Measurements from ENCODE around the gene PAFAH1B1. TPM values are rescaled to one million over a fixed set of nuclear protein-coding genes. Genes with fewer than 3 reads are reported as not detected.

PAFAH1B1 gene
- total RNA-seq, 1 donor from 2014 or later: 160 TPM

GRCh38 chr17:2682176-2682938 lies 88.9 kb downstream of the PAFAH1B1 start:
- ATAC-seq (no peak), DNase-seq (ENCODE audit: low spot score) (no peak)
- intact Hi-C loops (cut with DNase I): no loop called here

- DNase-seq (ENCODE audit: low spot score): no peak
- no peak for ATAC-seq
- intact Hi-C loops (cut with DNase I): no loop called here
Observed at GRCh38 chr17:2683912-2684311, 90.5 kb downstream of the PAFAH1B1 start.

- intact Hi-C loops (cut with DNase I): no loop called here
- peak; percentile 56 for DNase-seq (ENCODE audit: low spot score)
- no peak for ATAC-seq
Observed at GRCh38 chr17:2684549-2684948, 91.1 kb downstream of the PAFAH1B1 start.

GRCh38 chr17:2685696-2686095 lies 92.2 kb downstream of the PAFAH1B1 start:
- peak; percentile 54 for DNase-seq (ENCODE audit: low spot score)
- ATAC-seq: no peak
- intact Hi-C loops (cut with DNase I): no loop called here

- intact Hi-C loops (cut with DNase I): no loop called here
- no peak for DNase-seq (ENCODE audit: low spot score)
Observed at GRCh38 chr17:2687074-2687418, 93.6 kb downstream of the PAFAH1B1 start.

GRCh38 chr17:2688351-2689342 lies 95.2 kb downstream of the PAFAH1B1 start:
- intact Hi-C loops (cut with DNase I): no loop called here
- no peak for ATAC-seq
- DNase-seq (ENCODE audit: low spot score): peak; percentile 57

More at GRCh38 chr17:2687074-2687418, 93.6 kb downstream of the PAFAH1B1 start:
- no peak for ATAC-seq

GRCh38 chr17:2689411-2690164 lies 96.1 kb downstream of the PAFAH1B1 start:
- DNase-seq (ENCODE audit: low spot score) (peak; percentile 59), ATAC-seq (no peak)
- intact Hi-C loops (cut with DNase I): no loop called here

GRCh38 chr17:2690165-2691068 lies 97.0 kb downstream of the PAFAH1B1 start:
- intact Hi-C loops (cut with DNase I): no loop called here
- DNase-seq (ENCODE audit: low spot score) (peak; percentile 55), ATAC-seq (peak; percentile 7)

- no peak for DNase-seq (ENCODE audit: low spot score)
- intact Hi-C loops (cut with DNase I): no loop called here
- ATAC-seq: no peak
Observed at GRCh38 chr17:2691069-2691871, 97.8 kb downstream of the PAFAH1B1 start.

- ATAC-seq: no peak
- DNase-seq (ENCODE audit: low spot score): no peak
- intact Hi-C loops (cut with DNase I): no loop called here
Observed at GRCh38 chr17:2691965-2692780, 98.7 kb downstream of the PAFAH1B1 start.

GRCh38 chr17:2692781-2693135 lies 99.3 kb downstream of the PAFAH1B1 start:
- intact Hi-C loops (cut with DNase I): no loop called here
- DNase-seq (ENCODE audit: low spot score) (no peak), ATAC-seq (no peak)

- ATAC-seq (no peak), DNase-seq (ENCODE audit: low spot score) (peak; percentile 44)
- intact Hi-C loops (cut with DNase I): no loop called here
Observed at GRCh38 chr17:2693561-2694380, 100.3 kb downstream of the PAFAH1B1 start.

- no peak for DNase-seq (ENCODE audit: low spot score)
- intact Hi-C loops (cut with DNase I): no loop called here
- ATAC-seq: no peak
Observed at GRCh38 chr17:2694381-2695242, 101.2 kb downstream of the PAFAH1B1 start.

- DNase-seq (ENCODE audit: low spot score): peak; percentile 52
- intact Hi-C loops (cut with DNase I): no loop called here
- ATAC-seq: no peak
Observed at GRCh38 chr17:2695243-2695960, 101.9 kb downstream of the PAFAH1B1 start.
